ENCODE results near the gene AP4E1.
"Not testable (repeated sequence)": the region's sequence is repeated elsewhere in the genome, so short reads cannot be mapped to it uniquely, and the experiment has no call there.

Gene AP4E1

DNA sequence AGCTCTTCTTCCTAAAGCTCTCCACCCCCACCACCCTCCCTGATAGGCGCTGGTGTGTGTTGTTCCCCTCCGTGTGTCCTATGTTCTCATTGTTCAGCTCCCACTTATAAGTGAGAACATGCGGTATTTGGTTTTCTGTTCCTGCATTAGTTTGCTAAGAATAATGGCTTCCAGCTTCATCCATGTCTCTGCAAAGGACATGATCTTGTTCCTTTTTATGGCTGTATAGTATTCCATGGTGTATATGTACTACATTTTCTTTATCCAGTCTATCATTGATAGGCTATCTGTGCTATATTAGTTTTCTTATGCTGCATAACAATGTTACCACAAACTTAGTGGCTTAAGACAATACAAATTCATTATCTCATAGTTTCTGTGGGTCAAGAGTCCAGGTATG is 42.3 kb downstream of the AP4E1 start:
- not testable (repeated sequence) for DNase-seq (ENCODE audit: low read depth)

- no peak for DNase-seq (ENCODE audit: low read depth)
Measured at GRCh38 chr15:50953302-50953701, 44.8 kb downstream of the AP4E1 start.

GRCh38 chr15:50954837-50955236 is 46.4 kb downstream of the AP4E1 start:
- DNase-seq (ENCODE audit: low read depth) = not testable (repeated sequence)

DNA sequence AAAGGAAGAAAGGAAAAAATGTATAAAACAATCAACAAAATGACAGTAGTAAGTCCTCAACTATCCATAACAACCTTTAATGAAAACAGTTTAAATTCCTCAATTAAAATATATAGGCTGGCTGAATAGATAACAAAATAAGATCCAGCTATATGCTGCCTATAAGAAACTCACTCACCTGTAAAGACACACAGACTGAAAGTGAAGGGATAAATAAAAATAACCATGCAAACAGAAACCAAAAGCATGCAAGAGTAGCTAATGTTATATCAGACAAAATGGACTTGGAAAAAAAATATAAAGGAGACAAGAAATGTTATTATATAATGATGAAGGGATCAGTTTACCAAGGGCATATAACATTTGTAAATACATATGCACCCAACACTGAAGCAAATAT is 51.2 kb downstream of the AP4E1 start:
- no peak for DNase-seq (ENCODE audit: low read depth)

GRCh38 chr15:50964075-50964474 is 55.6 kb downstream of the AP4E1 start:
- DNase-seq (ENCODE audit: low read depth) = no peak

GRCh38 chr15:50968353-50968752 is 59.9 kb downstream of the AP4E1 start:
- DNase-seq (ENCODE audit: low read depth) = no peak

DNA sequence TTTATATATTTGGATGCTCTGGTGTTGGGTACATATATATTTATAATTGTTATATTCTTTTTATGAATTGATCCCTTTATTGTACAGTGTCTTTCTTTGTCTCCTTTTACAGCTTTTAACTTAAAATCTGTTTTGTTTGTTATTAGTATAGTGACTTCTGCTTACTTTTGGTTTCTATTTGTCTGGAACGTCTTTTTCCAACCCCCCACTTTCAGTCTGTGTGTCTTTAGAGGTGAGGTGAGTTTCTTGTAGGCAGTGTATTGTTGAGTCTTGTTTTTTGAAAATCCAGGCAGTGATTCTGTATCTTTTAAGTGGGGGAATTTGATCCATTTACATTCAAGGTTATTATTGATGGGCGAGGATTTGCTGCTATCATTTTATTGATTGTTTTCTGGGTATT is 62.0 kb downstream of the AP4E1 start:
- DNase-seq (ENCODE audit: low read depth) = no peak

- DNase-seq (ENCODE audit: low read depth) = no peak
Measured at GRCh38 chr15:50971115-50971514, 62.6 kb downstream of the AP4E1 start.

DNA sequence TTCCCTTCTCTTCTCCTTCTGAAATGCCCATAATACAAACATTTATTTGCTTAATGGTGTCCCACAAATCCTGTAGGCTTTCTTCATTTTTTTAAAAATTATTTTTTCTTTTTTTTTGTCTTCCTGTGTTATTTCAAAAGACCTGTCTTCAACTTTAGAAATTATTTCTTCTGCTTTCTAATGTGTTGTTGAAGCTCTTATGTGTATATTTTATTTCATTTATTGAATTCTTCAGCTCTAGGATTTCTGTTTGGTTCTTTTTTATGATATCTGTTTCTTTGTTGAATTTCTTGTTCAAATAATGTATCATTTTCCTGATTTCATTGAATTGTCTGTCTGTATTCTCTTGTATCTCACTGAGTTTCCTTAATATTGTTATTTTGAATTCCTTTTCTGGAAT is 63.1 kb downstream of the AP4E1 start:
- no peak for DNase-seq (ENCODE audit: low read depth)

- DNase-seq (ENCODE audit: low read depth) = no peak
Measured at GRCh38 chr15:50973605-50974004, 65.1 kb downstream of the AP4E1 start.

DNA sequence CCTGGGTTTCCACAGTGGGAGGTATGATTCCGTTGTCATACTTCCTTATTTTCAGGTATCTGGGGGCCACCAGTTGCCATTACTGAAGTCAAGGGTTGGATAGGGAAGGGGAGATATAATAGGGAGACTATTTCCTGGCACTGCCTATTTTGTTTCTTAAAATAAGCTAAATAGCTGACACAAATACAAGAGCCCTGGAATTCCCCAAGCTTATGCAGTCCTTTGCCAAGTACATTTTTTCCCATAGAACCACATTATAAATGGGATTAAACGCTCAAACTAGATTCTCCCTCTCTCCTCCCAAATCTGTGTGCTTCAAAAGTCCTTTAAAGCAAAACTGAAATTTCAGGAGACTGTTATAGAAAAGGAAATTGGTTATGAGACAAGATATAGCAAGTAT is 68.7 kb downstream of the AP4E1 start:
- no peak for DNase-seq (ENCODE audit: low read depth)

DNA sequence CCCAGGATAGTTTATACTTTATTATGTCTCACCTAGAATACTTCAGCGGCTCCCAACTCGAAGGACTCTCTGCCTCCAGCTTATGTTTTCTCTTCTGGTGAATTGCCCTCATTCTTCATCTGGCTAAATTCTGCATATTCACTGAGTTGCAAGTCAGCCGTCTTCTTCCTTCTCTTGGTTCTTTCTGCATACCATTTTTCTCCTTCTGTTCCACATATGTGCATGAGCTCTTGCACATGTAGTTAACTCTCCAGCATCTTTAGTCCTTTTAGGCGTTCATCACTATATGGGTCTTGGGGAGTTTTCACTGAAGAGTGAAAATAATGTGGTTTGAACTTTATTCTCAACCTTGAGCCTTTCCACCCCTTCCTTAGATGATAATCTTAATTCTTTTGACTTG is 70.1 kb downstream of the AP4E1 start:
- no peak for DNase-seq (ENCODE audit: low read depth)

DNA sequence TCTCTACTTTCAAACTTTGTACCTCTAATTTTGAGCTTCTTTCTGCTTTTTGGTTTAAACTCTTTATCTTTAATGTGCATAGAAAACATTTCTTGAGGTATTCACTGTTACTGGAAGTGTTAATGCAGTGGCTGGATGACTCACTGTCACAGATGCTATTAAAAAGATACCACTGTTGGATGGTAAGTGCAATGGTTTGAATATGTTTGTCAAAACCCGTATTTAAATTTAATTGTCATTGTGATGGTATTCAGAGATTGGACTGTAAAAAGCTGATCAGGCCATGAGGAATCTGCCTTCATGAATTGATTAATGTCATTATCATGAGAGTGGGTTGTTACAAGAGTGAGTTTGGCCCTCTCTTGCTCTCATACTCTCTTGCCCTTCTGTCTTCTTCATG is 70.6 kb downstream of the AP4E1 start:
- DNase-seq (ENCODE audit: low read depth) = no peak

DNA sequence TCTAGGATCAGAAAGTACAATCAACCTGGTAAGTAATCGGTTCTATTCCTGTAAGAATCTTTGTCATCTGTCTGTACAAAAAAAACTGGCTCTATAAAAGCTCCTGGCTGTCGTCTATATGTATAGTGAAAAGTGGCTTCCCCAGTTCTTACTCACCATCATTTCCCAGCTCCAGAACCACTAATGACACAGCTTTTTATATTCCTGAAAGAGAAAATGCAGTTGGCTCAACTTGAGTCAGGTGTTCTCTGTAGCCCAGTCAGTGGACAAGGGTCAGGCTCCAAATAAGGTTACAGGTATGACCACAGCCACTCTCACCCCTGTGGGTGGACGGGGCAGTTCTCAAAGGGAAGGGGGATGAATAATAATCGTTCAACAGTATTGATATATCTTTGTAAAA is 85.1 kb downstream of the AP4E1 start:
- no peak for DNase-seq (ENCODE audit: low read depth)

DNA sequence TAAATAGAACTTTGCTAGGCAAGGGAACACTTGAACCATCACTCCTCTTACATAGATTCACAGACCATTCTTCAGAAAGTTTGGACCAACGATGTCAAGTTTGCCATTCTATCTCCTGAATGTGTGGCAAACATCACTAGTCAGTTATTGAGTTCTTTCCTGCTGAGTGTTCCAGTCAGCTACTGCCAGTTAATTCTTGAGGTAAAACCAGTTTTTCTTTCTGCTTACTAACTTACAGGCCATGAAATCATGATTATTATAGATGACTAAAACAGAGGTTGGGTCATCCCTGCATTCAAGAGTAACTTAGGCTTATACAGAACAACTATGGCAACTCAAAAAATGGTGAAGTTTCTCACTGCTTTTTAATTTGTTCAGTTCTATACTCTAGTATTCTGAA is 88.2 kb downstream of the AP4E1 start:
- peak; percentile 18 for DNase-seq (ENCODE audit: low read depth)

DNA sequence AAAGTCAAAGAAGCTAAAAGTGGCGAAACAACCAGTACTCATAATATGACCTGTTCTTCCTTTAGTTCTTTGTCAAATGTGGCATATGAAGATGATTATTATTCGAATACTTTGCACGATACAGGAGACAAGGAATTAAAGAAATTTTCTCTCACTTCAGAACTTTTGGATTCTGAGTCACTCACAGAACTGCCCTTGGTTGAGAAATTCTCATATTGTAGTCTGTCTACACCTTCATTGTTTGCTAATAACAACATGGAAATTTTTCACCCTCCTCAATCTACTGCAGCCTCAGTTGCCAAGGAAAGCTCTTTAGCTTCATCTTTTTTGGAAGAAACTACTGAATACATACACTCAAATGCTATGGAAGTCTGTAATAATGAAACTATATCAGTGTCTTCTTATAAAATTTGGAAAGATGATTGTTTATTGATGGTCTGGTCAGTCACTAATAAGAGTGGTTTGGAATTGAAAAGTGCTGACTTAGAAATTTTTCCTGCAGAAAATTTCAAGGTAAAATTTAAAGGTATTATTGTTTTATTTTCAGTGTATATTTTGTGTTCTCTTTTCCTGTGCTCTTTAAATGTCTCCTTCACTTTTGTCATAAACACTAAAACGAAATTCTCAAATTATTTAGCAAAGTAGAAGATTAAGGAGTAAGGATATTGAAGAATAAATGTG is 89.0 kb downstream of the AP4E1 start:
- DNase-seq (ENCODE audit: low read depth) = no peak

DNA sequence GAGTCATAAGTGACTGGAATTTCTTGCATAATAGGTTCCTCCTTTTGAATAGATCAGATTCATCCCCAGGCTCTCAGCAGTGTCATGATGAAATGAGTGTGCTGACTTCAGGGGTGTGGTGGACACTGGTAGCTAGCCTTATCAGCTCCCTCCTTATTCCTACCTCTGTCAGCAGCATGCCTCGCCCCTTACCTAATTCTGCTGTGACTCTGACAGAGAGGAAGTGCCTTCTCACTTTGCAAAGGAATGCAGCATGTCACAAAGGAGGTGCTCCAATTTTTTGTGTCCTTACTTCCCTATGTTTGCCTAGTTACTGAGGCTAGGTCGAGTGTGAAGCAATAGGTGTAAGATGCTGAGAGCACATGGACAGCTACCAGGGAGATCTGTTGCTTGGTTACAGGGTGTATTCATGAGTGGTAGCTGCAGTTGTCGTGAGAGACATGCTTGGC is 95.6 kb downstream of the AP4E1 start:
- peak; percentile 29 for DNase-seq (ENCODE audit: low read depth)

DNA sequence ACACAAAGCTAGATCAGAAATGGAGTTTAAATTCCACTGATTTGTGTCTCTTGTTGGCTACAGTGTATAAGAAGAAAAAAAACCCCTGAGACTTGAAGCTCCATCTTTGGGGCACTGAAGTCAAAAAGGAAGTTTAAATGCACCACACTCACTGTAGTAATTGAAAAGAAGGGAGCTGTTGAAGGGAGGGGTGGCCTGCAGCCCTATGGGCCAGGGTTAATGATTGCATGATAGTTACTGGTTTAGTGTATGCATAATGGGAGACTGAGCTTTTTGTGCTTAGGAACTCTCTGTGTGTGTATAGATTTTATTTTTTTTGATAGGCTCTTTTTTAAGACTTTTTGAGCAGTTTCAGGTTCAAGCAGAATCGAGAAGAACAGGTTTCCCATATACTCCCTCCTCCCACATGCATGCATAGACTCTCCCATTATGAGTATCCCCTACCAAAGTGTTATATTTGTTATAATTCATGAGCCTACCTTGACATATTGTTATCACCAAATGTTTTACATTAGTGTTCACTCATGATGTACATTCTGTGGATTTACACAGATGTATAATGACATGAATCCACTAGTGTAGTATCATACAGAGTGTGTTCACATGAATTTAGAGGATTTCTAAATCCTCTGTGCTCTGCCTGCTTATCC is 98.0 kb downstream of the AP4E1 start:
- no peak for DNase-seq (ENCODE audit: low read depth)

GRCh38 chr15:51007131-51007666 is 98.7 kb downstream of the AP4E1 start:
- no peak for DNase-seq (ENCODE audit: low read depth)

DNA sequence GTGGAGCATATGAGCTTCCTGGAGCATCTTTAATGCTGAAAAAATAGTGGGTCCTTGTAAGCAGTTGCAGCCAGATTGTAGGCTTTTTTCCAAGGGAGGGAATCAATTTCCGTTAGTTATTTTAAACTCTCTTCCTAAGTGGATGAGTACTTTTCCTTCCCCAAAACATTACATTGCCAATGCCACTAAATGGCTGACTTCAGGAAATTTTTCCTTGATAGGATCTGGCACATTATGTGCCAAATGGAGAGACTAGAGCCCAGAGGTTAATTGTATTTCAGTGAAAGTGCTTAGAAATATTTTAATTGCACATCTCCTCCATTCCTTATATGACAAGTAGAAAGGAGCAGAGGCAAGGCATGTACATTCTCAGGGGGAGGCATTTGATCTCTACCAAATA is 102.7 kb downstream of the AP4E1 start:
- DNase-seq (ENCODE audit: low read depth) = no peak

GRCh38 chr15:51016615-51017014 is 108.1 kb downstream of the AP4E1 start:
- DNase-seq (ENCODE audit: low read depth) = no peak

GRCh38 chr15:51022206-51022605 is 113.7 kb downstream of the AP4E1 start:
- DNase-seq (ENCODE audit: low read depth) = no peak

- no peak for DNase-seq (ENCODE audit: low read depth)
Measured at GRCh38 chr15:51023499-51023898, 115.0 kb downstream of the AP4E1 start.

Measured in HS-5 (cell line).